ENCODE measurements around the gene CEMP1.
"Not testable (repeated sequence)": the region's sequence is repeated elsewhere in the genome, so short reads cannot be mapped to it uniquely, and the experiment has no call there.

- TF ChIP-seq POLR2A (IDR thresholded peaks at IDR 0.05; ENCODE audit: low read length); GATA1 (IDR thresholded peaks at IDR 0.05; ENCODE audit: low read depth, low read length): not testable (repeated sequence)
Observed at GRCh38 chr16:2534335-2534734, 3.1 kb upstream of the CEMP1 start.
